ENCODE data around the gene SNRPA. TPM values are rescaled to one million over a fixed set of nuclear protein-coding genes. Genes with fewer than 3 reads are reported as not detected.

Gene SNRPA
- total and polyA plus RNA-seq, 2 of the 13 experiments (the other 11 are each of a cell fraction or from before 2014, with no cell fraction given): 59.6 to 162 TPM

GRCh38 chr19:40797963-40798682, 47.1 kb downstream of the SNRPA start (continued):
- TF ChIP-seq ZNF550 (CRISPR knock-in tag; IDR thresholded peaks at IDR 0.05; ENCODE audit: borderline replicate concordance) (0 out of 2 replicates have a peak, but pooled peaks have one; percentile 40), MLLT10 (CRISPR knock-in tag; IDR thresholded peaks at IDR 0.05) (no peak), TFE3 (CRISPR knock-in tag; IDR thresholded peaks at IDR 0.05) (peak; percentile 60), HMGXB4 (CRISPR knock-in tag; IDR thresholded peaks at IDR 0.05; ENCODE audit: borderline replicate concordance in 1 of 2, low read depth in 1 of 2) (peak; percentile 80 to 88), ZNF431 (CRISPR knock-in tag; IDR thresholded peaks at IDR 0.05; ENCODE audit: borderline replicate concordance, low read depth) (no peak), ZNF224 (CRISPR knock-in tag; IDR thresholded peaks at IDR 0.05) (no peak), E2F5 (CRISPR knock-in tag; conservative IDR thresholded peaks at IDR 0.05) (peak; percentile 47; the same call in 1 of the 2 replicates), ISL2 (CRISPR knock-in tag; IDR thresholded peaks at IDR 0.05) (no peak; the same call in 1 of the 2 replicates), ZNF513 (CRISPR knock-in tag; conservative IDR thresholded peaks at IDR 0.05) (peak; percentile 35; the same call in 1 of the 2 replicates), FOXK1 (CRISPR knock-in tag; IDR thresholded peaks at IDR 0.05; ENCODE audit: borderline replicate concordance, low read depth) (peak; percentile 27; the same call in 1 of the 2 replicates), MTA1 (CRISPR knock-in tag; IDR thresholded peaks at IDR 0.05; ENCODE audit: borderline replicate concordance) (peak; percentile 76), CSRNP1 (CRISPR knock-in tag; IDR thresholded peaks at IDR 0.05) (no peak), ZNF737 (CRISPR knock-in tag; IDR thresholded peaks at IDR 0.05; ENCODE audit: borderline replicate concordance) (no peak), TERF1 (CRISPR knock-in tag; IDR thresholded peaks at IDR 0.05) (no peak), FOXK2 (IDR thresholded peaks at IDR 0.05) (no peak), ZNF333 (CRISPR knock-in tag; IDR thresholded peaks at IDR 0.05; ENCODE audit: borderline replicate concordance) (no peak), MAZ (IDR thresholded peaks at IDR 0.05; ENCODE audit: borderline replicate concordance, low read depth, low read length) (no peak), MAZ (CRISPR knock-in tag; IDR thresholded peaks at IDR 0.05; ENCODE audit: low read depth) (no peak), ZNF12 (CRISPR knock-in tag; IDR thresholded peaks at IDR 0.05) (peak; percentile 52; the same call in 1 of the 2 replicates), ATF7-NPFF (CRISPR knock-in tag; IDR thresholded peaks at IDR 0.05; ENCODE audit: low read depth) (peak; percentile 62; the same call in 1 of the 2 replicates)

Measured in HepG2 (cell line).